ENCODE results near the gene PSTK. TPM values are rescaled to one million over a fixed set of nuclear protein-coding genes. Genes with fewer than 3 reads are reported as not detected.
A peak's percentile ranks its signal among the peaks of the same experiment; 100 is the strongest.

PSTK gene
- total and polyA plus RNA-seq, 2 of the 13 experiments (the other 11 are each of a cell fraction or from before 2014, with no cell fraction given) = 8.2 to 9.3 TPM

DNA sequence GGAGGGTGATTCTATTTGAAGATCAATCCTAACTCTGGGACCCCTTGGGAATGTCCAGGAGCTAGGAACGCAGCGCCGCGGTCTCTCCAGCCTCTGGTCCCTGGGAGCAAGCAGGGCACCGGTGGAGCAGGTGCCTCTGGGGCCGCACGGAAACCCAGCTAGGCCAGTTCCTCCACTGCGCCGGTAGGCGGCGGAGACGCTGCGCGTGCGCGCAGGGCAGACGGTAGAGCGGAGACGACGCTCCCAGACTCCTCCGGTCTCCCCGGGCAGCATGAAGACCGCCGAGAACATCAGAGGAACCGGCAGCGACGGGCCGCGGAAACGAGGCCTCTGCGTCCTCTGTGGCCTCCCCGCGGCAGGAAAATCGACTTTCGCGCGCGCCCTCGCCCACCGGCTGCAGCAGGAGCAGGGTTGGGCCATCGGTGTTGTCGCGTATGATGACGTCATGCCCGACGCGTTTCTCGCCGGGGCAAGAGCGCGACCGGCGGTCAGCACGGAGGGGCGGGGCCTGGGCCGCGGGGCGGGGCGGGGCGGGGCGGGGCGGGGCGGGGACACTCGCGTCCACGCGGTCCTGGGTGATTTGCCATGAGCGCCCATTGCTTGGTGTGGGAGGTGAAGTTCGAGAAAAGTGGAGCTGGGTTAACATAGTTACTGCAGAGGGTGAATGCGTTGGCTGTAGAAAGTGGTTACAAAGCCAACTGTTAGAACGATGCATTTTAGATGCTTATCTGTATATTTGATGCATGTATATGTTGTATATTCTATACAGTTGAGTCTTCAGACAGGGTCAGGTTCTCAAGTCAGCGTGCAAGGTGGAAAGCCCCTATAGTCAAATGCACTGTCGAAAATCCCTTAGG, at the start of gene PSTK (continued):
- TF ChIP-seq CBFB (CRISPR knock-in tag; IDR thresholded peaks at IDR 0.05) (peak; percentile 44; the same call in 1 of the 2 replicates), ZNF225 (CRISPR knock-in tag; IDR thresholded peaks at IDR 0.05) (no peak), ZNF382 (CRISPR knock-in tag; IDR thresholded peaks at IDR 0.05; ENCODE audit: borderline replicate concordance) (no peak), HNRNPH1 (optimal IDR thresholded peaks at IDR 0.05; ENCODE audit: low read depth, low read length) (no peak), PAX8 (CRISPR knock-in tag; IDR thresholded peaks at IDR 0.05; ENCODE audit: borderline replicate concordance) (peak; percentile 48; the same call in 1 of the 2 replicates), LCORL (IDR thresholded peaks at IDR 0.05) (no peak), LCORL (CRISPR knock-in tag; IDR thresholded peaks at IDR 0.05) (peak; percentile 37; the same call in 1 of the 2 replicates), KAT2B (IDR thresholded peaks at IDR 0.05; ENCODE audit: borderline replicate concordance, low read depth, low read length) (no peak), ZNF468 (CRISPR knock-in tag; IDR thresholded peaks at IDR 0.05) (no peak), ZNF749 (CRISPR knock-in tag; IDR thresholded peaks at IDR 0.05; ENCODE audit: borderline replicate concordance) (no peak), ZNF34 (CRISPR knock-in tag; IDR thresholded peaks at IDR 0.05; ENCODE audit: borderline replicate concordance) (no peak), MBNL3 (CRISPR knock-in tag; conservative IDR thresholded peaks at IDR 0.05) (no peak), MLLT10 (CRISPR knock-in tag; IDR thresholded peaks at IDR 0.05) (no peak), ZNF569 (CRISPR knock-in tag; IDR thresholded peaks at IDR 0.05; ENCODE audit: borderline replicate concordance) (peak; percentile 47; the same call in 1 of the 2 replicates), ZC3H4 (CRISPR knock-in tag; IDR thresholded peaks at IDR 0.05; ENCODE audit: borderline replicate concordance) (no peak), KLF9 (CRISPR knock-in tag; IDR thresholded peaks at IDR 0.05; ENCODE audit: low read depth) (no peak), ZNF263 (CRISPR knock-in tag; IDR thresholded peaks at IDR 0.05) (peak; percentile 72; the same call in 1 of the 2 replicates), SMAD1 (CRISPR knock-in tag; IDR thresholded peaks at IDR 0.05; ENCODE audit: borderline replicate concordance, low read depth) (0 out of 2 replicates have a peak, but pooled peaks have one; percentile 50), ARNTL (CRISPR knock-in tag; IDR thresholded peaks at IDR 0.05) (no peak; the same call in 1 of the 2 replicates), ZNF766 (CRISPR knock-in tag; IDR thresholded peaks at IDR 0.05; ENCODE audit: borderline replicate concordance) (peak; percentile 83; the same call in 1 of the 2 replicates)
- TF ChIP-seq, protein P1, sequence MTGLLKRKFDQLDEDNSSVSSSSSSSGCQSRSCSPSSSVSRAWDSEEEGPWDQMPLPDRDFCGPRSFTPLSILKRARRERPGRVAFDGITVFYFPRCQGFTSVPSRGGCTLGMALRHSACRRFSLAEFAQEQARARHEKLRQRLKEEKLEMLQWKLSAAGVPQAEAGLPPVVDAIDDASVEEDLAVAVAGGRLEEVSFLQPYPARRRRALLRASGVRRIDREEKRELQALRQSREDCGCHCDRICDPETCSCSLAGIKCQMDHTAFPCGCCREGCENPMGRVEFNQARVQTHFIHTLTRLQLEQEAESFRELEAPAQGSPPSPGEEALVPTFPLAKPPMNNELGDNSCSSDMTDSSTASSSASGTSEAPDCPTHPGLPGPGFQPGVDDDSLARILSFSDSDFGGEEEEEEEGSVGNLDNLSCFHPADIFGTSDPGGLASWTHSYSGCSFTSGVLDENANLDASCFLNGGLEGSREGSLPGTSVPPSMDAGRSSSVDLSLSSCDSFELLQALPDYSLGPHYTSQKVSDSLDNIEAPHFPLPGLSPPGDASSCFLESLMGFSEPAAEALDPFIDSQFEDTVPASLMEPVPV (CRISPR knock-in tag; IDR thresholded peaks at IDR 0.05) = no peak
- TF ChIP-seq, protein P2, sequence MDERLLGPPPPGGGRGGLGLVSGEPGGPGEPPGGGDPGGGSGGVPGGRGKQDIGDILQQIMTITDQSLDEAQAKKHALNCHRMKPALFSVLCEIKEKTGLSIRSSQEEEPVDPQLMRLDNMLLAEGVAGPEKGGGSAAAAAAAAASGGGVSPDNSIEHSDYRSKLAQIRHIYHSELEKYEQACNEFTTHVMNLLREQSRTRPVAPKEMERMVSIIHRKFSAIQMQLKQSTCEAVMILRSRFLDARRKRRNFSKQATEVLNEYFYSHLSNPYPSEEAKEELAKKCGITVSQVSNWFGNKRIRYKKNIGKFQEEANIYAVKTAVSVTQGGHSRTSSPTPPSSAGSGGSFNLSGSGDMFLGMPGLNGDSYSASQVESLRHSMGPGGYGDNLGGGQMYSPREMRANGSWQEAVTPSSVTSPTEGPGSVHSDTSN (CRISPR knock-in tag; IDR thresholded peaks at IDR 0.05) = no peak
- TF ChIP-seq, protein P3, sequence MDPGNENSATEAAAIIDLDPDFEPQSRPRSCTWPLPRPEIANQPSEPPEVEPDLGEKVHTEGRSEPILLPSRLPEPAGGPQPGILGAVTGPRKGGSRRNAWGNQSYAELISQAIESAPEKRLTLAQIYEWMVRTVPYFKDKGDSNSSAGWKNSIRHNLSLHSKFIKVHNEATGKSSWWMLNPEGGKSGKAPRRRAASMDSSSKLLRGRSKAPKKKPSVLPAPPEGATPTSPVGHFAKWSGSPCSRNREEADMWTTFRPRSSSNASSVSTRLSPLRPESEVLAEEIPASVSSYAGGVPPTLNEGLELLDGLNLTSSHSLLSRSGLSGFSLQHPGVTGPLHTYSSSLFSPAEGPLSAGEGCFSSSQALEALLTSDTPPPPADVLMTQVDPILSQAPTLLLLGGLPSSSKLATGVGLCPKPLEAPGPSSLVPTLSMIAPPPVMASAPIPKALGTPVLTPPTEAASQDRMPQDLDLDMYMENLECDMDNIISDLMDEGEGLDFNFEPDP (CRISPR knock-in tag; conservative IDR thresholded peaks at IDR 0.05) = no peak
- TF ChIP-seq, protein P4, sequence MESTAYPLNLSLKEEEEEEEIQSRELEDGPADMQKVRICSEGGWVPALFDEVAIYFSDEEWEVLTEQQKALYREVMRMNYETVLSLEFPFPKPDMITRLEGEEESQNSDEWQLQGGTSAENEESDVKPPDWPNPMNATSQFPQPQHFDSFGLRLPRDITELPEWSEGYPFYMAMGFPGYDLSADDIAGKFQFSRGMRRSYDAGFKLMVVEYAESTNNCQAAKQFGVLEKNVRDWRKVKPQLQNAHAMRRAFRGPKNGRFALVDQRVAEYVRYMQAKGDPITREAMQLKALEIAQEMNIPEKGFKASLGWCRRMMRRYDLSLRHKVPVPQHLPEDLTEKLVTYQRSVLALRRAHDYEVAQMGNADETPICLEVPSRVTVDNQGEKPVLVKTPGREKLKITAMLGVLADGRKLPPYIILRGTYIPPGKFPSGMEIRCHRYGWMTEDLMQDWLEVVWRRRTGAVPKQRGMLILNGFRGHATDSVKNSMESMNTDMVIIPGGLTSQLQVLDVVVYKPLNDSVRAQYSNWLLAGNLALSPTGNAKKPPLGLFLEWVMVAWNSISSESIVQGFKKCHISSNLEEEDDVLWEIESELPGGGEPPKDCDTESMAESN (CRISPR knock-in tag; conservative IDR thresholded peaks at IDR 0.05) = peak; percentile 72; the same call in 1 of the 2 replicates
